ENCODE measurements around the gene GPR32. TPM values are rescaled to one million over a fixed set of nuclear protein-coding genes. Genes with fewer than 3 reads are reported as not detected.
"Not testable (repeated sequence)": the region's sequence is repeated elsewhere in the genome, so short reads cannot be mapped to it uniquely, and the experiment has no call there.

The GPR32 gene
- total RNA-seq, 1 donor from 2014 or later, result not detected

- DNase-seq (ENCODE audit: extremely low read depth, low read depth, low spot score), result not testable (repeated sequence)
These were observed 23.1 kb upstream of the GPR32 start for GRCh38 chr19:50747141-50747540.

GRCh38 chr19:50749490-50749889, 20.8 kb upstream of the GPR32 start:
- no peak for DNase-seq (ENCODE audit: extremely low read depth, low read depth, low spot score)

DNA sequence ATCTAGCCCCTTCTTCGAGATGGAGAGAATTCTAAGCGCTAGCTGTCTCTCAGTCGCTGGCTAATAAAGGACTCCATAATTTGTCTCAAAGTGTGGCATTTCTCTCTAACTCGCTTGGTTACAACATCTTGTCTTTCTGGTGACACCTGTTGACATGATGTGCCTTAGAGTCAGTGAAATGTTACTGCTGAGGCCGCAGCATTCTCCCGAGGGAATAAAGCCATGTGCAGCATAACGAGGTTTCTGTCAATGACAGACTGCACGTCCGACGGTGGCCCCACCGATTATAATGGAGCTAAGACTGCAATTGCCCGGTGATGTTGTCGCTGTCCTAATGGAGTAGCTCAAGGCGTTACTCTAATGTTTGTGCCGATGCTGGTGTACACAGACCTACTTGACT, 20.3 kb upstream of the GPR32 start:
- DNase-seq (ENCODE audit: extremely low read depth, low read depth, low spot score), result no peak

DNA sequence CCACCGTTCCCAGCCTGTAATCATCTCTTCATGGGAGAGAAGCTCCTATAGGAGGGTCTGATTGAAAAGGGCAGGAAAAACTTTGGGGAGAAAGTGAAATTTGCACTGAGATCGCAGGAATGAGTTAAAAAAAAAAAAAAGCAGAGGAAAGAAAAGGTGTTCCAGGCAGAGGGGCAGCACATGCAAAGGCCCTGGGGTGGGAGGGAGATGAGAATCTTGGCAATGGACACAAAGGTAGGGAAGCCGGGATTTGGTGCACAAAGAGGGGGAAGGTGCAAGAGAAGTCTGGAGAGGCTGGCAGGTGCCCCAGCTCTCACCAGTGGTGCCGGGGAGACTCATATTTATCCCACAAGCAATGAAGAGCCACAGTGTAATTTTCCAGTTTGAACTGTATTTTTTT, 16.4 kb upstream of the GPR32 start:
- no peak for DNase-seq (ENCODE audit: extremely low read depth, low read depth, low spot score)

DNA sequence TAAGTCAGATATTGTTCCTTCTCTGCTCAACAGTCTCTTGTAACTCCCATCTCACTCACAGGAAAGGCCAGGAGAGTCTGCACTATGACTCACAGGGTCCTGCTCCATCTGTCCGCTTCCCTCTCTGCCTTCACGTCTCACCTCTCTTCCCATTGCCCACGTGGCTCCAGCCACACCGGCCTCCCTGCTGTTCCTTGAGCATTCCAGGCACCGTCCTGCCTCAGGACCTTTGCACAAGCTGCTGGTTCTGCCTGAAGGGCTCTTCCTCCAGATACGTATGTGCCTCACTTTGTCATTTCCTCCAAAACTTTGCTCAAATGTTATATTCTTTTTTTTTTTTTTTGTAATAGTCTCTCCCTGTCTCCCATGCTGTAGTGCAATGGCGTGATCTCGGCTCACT, 14.0 kb upstream of the GPR32 start:
- not testable (repeated sequence) for DNase-seq (ENCODE audit: extremely low read depth, low read depth, low spot score)

DNA sequence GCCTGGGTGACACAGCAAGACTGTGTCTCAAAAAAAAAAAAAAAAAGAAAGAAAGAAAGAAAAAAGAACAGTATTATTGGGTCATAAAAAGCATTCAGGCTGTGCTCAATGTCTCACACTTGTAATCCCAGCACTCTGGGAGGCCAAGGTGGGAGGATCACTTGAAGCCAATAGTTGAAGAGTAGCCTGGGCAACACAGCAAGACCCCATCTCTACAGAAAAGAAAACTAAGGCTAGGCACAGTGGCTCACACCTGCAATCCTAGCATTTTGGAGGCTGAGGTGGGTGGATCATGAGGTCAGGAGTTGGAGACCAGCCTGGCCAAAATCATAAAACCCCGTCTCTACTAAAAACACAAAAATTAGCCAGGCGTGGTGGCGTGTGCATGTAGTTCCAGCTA, 12.6 kb upstream of the GPR32 start:
- not testable (repeated sequence) for DNase-seq (ENCODE audit: extremely low read depth, low read depth, low spot score)

GRCh38 chr19:50759076-50759475, 11.2 kb upstream of the GPR32 start:
- not testable (repeated sequence) for DNase-seq (ENCODE audit: extremely low read depth, low read depth, low spot score)

- DNase-seq (ENCODE audit: extremely low read depth, low read depth, low spot score), result no peak
These were observed 10.4 kb upstream of the GPR32 start for GRCh38 chr19:50759886-50760285.

GRCh38 chr19:50761501-50761900, 8.8 kb upstream of the GPR32 start:
- not testable (repeated sequence) for DNase-seq (ENCODE audit: extremely low read depth, low read depth, low spot score)

DNA sequence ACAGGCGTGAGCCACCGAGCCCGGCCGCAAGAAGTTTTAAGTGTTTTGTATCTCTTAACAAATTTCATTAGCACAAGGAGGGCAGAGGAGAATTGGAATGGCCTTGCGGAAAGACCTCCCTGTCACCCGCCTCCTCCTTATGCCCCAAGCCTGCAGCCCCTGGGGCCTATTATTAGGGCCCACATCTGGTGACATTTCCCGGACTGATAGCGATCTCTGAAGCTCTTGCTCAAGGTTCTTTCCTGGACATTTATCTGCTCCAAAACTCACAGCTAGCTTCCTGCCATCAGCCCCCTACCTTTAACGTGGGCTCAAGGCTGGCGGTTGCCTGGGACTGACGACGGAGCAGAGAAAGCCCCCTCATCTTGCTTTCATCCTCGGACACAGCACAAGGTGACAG, 6.7 kb upstream of the GPR32 start:
- DNase-seq (ENCODE audit: extremely low read depth, low read depth, low spot score), result not testable (repeated sequence)

GRCh38 chr19:50764409-50764808, 5.9 kb upstream of the GPR32 start:
- no peak for DNase-seq (ENCODE audit: extremely low read depth, low read depth, low spot score)

- not testable (repeated sequence) for DNase-seq (ENCODE audit: extremely low read depth, low read depth, low spot score)
These were observed 3.5 kb upstream of the GPR32 start for GRCh38 chr19:50766746-50767145.

GRCh38 chr19:50767263-50767662, 3.0 kb upstream of the GPR32 start:
- DNase-seq (ENCODE audit: extremely low read depth, low read depth, low spot score), result not testable (repeated sequence)

DNA sequence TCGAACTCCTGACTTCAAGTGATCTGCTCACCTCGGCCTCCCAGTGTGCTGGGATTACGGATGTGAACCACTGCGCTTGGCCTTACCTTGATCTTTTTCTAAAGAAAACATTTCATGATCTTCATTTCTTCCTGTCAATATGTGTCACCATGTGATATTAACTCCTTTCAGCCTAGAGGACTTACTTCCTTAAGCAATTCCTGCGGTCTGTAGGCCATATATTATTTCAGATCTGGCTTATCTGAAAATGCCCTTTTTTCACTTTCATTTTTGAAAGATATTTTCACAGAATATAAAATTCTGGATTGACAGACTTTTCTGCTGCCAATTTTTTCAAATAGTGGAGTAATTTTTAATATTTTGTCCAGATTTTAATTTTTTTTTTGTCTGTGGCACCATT, 2.0 kb upstream of the GPR32 start:
- no peak for DNase-seq (ENCODE audit: extremely low read depth, low read depth, low spot score)

GRCh38 chr19:50770888-50771287, 624 bp downstream of the GPR32 start:
- DNase-seq (ENCODE audit: extremely low read depth, low read depth, low spot score), result no peak

DNA sequence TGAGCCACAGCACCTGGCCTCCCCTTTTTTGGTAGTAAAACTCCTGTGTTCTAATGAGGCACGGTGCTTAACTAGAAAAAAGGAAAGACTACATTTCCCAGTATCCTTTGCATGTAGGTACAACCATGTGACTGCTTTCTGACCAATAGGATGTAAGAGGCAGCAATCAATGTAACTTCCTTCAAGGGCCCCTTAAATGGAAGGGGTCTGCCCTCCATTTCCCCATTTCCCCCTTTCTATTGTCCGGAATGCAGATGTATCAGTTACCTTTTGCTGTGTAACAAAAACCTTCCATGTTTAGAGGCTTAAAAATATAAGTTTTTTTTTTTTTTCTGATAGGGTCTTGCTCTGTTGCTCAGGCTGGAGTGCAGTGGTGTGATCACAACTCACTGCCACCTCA, 2.2 kb downstream of the GPR32 start:
- DNase-seq (ENCODE audit: extremely low read depth, low read depth, low spot score), result no peak

GRCh38 chr19:50772912-50773311, 2.6 kb downstream of the GPR32 start:
- not testable (repeated sequence) for DNase-seq (ENCODE audit: extremely low read depth, low read depth, low spot score)

GRCh38 chr19:50773454-50773853, 3.2 kb downstream of the GPR32 start:
- not testable (repeated sequence) for DNase-seq (ENCODE audit: extremely low read depth, low read depth, low spot score)

DNA sequence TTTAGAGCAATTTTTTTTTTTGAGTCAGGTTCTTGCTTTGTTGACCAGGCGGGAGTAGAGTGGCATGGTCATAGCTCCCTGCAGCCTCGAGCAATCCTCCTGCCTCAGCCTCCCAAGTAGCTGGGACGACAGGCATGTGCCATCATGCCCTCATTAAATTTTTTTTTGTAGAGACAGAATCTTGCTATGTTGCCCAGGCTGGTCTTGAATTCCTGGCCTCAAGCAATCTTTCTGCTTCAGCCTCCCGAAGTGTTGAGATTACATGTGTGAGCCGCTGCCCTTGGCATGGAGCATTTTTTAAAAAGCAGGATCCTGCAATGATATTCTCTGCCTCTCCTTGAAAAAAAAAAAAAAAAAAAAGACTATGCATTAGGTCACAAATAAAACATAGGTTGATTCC, 5.9 kb downstream of the GPR32 start:
- no peak for DNase-seq (ENCODE audit: extremely low read depth, low read depth, low spot score)

GRCh38 chr19:50777261-50777660, 7.0 kb downstream of the GPR32 start:
- DNase-seq (ENCODE audit: extremely low read depth, low read depth, low spot score), result no peak

DNA sequence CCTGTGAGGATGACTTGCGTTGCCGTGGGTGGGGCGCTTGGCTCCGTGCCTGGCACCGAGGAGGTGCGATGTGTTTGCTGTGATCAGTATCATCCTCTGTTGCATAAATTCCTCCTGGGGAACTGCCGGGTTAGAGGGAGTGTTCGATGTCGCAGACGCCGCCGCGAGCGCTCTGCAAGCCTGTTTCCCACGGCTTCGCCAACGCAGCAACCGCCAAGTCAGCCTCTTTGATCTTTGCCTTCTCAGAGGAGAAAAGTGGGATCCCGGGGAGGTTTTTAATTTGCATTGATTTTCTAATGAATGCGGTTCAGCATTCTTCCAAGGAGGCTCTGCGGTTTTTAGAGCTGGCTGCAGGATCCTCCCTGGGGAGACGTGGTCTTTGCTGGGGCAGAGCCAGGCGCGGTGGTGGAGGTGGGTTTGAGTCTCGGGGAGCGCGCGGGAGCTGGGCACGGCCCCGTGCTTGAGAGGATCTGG, 7.6 kb downstream of the GPR32 start:
- no peak for DNase-seq (ENCODE audit: extremely low read depth, low read depth, low spot score)

GRCh38 chr19:50778906-50779430, 8.7 kb downstream of the GPR32 start:
- no peak for DNase-seq (ENCODE audit: extremely low read depth, low read depth, low spot score)
